ENCODE data around the gene NARF.

DNA sequence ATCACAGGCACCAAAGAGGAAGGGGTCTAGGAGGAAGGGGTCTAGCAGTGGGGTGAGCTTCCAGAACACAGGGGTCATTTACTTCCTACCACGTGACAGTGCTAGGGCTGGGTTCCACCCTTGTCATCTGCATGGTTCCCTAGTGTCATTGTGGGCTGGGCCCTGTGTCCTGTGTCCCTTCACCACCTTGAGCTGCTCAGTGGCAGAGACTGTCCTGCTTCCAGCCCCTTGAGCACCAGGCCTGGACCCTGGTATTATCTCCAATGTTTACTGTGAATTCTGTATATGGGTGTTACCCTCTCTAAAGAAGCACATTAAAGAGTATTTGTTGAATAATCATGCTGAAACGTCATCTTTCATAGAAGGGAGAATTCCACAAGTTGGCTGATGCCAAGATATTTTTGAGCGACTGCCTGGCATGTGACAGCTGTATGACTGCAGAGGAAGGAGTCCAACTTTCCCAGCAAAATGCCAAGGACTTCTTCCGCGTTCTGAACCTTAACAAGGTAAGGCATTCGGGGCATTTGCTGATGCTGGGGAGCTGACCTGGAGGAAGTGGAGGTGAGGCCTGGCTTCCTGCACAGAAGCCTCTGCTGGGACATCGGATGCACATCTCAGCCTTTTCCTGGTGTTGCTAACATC lies 5.5 kb downstream of the NARF start:
- TF ChIP-seq POLR2A (IDR thresholded peaks at IDR 0.05): no peak
- TF ChIP-seq CTCF (IDR thresholded peaks at IDR 0.05): no peak
